DMS79 (cell line): Measurements from ENCODE around the gene MEX3A.
"Not testable (repeated sequence)": the region's sequence is repeated elsewhere in the genome, so short reads cannot be mapped to it uniquely, and the experiment has no call there.

Experiments
- DNase-seq: peaks from one replicate; lab custom pipeline; 2025; lab: John Stamatoyannopoulos, UW

Gene MEX3A

GRCh38 chr1:156078728-156079127, 3.5 kb downstream of the MEX3A start:
- DNase-seq, result no peak

- no peak for DNase-seq
These were observed 4.9 kb downstream of the MEX3A start for GRCh38 chr1:156077430-156077760.

- DNase-seq, result no peak
These were observed 5.4 kb downstream of the MEX3A start for GRCh38 chr1:156076609-156077429.

GRCh38 chr1:156075775-156076204, 6.5 kb downstream of the MEX3A start:
- DNase-seq, result no peak

GRCh38 chr1:156075162-156075561, 7.1 kb downstream of the MEX3A start:
- DNase-seq, result no peak

GRCh38 chr1:156074661-156075060, 7.6 kb downstream of the MEX3A start:
- DNase-seq, result no peak

GRCh38 chr1:156073740-156074139, 8.5 kb downstream of the MEX3A start:
- DNase-seq, result no peak

GRCh38 chr1:156073110-156073687, 9.1 kb downstream of the MEX3A start:
- no peak for DNase-seq

GRCh38 chr1:156072251-156072650, 10.0 kb downstream of the MEX3A start:
- DNase-seq, result no peak

- not testable (repeated sequence) for DNase-seq
These were observed 10.9 kb downstream of the MEX3A start for GRCh38 chr1:156071332-156071816.

GRCh38 chr1:156070548-156070947, 11.7 kb downstream of the MEX3A start:
- DNase-seq, result no peak

- no peak for DNase-seq
These were observed 12.5 kb downstream of the MEX3A start for GRCh38 chr1:156069490-156070455.

GRCh38 chr1:156067262-156067661, 15.0 kb downstream of the MEX3A start:
- no peak for DNase-seq

GRCh38 chr1:156065871-156066270, 16.4 kb downstream of the MEX3A start:
- DNase-seq, result no peak

GRCh38 chr1:156065212-156065611, 17.1 kb downstream of the MEX3A start:
- no peak for DNase-seq

GRCh38 chr1:156064615-156065014, 17.6 kb downstream of the MEX3A start:
- DNase-seq, result no peak

- DNase-seq, result no peak
These were observed 18.3 kb downstream of the MEX3A start for GRCh38 chr1:156063997-156064285.

- no peak for DNase-seq
These were observed 20.1 kb downstream of the MEX3A start for GRCh38 chr1:156062189-156062588.

GRCh38 chr1:156060937-156061636, 21.2 kb downstream of the MEX3A start, which contains the start of gene RAB25:
Gene RAB25, plus strand, starts transcription at chr1:156061160. Its CDS starts 241 bp downstream, at chr1:156061401.
- DNase-seq, result peak; percentile 48

GRCh38 chr1:156056326-156056849, 25.9 kb downstream of the MEX3A start:
- DNase-seq, result no peak

GRCh38 chr1:156055281-156056048, 26.8 kb downstream of the MEX3A start:
- no peak for DNase-seq
